Left cardiac atrium (tissue), 4 donors: ENCODE measurements around the gene NELFB. TPM values are rescaled to one million over a fixed set of nuclear protein-coding genes. Genes with fewer than 3 reads are reported as not detected.

Experiments used
- ATAC-seq, 2 donors: fragments of 200-7000 bp; cut with Tn5 transposase; one replicate each; pipeline ENCODE4 v1.9.1; 2020; ENCODE audit warnings: mild to moderate bottlenecking in 2 of 2, moderate library complexity in 2 of 2
- DNase-seq: peaks from one replicate; pipeline ENCODE4 v3.0.0-alpha.2; 2020
- intact Hi-C, 2 donors: fragments of 100-400 bp; cut with DNase I; formaldehyde crosslinking; loops; one replicate each; pipeline versions ENCODE4 v1.14.1 to v1.15.1; 2022 to 2023
- total RNA-seq, 2 donors: library from RNA; stranded (reverse); fragmentation: NEBNext Ultra II Directional; extraction: Animal tissue kit (Norgen Biotek cat#: 25700); gene quantifications; one replicate each; pipeline ENCODE4 v1.2.1, GENCODE V29; 2021
- donor health status: DM: no; HTN: yes; CAD: no.
- donor health status: DM: no; HTN: yes; CAD: no; lungs with severe emphysema.
- donor health status: DM: yes; HTN: yes; CAD: no.
- donor health status: Dilated cardiomyopathy.

Gene NELFB
- total RNA-seq, 2 donors from 2014 or later = 35.1 to 38.1 TPM

GRCh38 chr9:137314561-137315560, 59.7 kb downstream of the NELFB start:
- ATAC-seq (no peak), DNase-seq (peak; percentile 28)

GRCh38 chr9:137315581-137316011, 60.5 kb downstream of the NELFB start:
- ATAC-seq = no peak

More at GRCh38 chr9:137314561-137315560, 59.7 kb downstream of the NELFB start:
- intact Hi-C loops = no loop called here

DNA sequence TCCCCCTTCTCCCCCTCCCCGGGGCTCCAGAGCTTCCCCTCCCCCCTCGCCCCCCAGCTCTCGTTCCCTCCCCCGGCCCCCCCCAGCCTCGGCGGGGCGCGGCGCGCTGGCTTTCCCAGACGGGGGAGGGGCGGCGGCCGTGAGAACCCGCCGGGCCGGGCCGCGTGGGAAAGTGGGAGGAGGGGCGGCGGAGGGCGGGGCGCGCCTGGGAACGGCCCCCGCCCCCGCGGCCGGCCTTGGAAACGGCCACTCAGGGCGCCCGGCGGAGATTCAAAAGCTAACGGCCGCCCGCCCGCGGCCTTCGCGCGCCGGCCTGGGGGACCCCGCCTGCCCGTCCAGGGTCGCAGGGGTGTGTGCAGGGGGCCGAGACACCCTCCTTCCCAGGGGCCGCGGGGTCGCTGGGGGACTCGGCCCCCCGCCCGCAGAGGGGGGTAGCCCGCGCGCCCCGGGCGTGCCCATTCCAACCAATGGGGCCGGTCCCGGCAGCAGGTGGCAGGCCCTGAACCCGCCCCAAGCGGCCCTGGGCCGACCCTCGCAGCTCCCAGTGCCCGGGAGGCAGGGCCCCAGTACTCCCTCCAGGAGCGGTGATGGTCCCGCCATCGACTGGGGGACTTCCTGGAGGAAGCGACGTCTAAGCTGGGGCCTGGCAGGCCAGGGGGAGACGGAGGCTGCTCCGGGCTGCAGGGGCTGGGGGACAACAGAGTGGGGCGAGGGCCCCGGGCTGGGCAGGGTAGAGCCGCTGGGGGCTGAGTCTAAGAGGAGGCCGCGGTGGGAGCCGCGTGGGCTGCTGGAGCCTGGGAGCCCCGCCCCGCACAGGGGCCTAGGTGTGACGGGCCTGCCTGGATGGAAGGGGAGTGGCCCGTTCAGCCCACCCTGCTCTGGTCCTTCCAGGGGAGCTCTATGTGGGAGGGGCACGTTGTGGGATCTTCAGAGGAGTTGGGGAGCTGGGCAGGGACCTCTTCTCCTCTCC, 61.2 kb downstream of the NELFB start:
- intact Hi-C loops = no loop called here
- ATAC-seq = peak; percentile 50 to 54
- DNase-seq = peak; percentile 78

More at GRCh38 chr9:137315581-137316011, 60.5 kb downstream of the NELFB start:
- peak; percentile 21 for DNase-seq
- intact Hi-C loops = no loop called here

GRCh38 chr9:137317021-137317717, 62.0 kb downstream of the NELFB start:
- DNase-seq = peak; percentile 22
- intact Hi-C loops = no loop called here
- no peak for ATAC-seq

GRCh38 chr9:137317718-137318511, 62.8 kb downstream of the NELFB start:
- peak; percentile 29 for DNase-seq
- intact Hi-C loops = no loop called here
- no peak for ATAC-seq

DNA sequence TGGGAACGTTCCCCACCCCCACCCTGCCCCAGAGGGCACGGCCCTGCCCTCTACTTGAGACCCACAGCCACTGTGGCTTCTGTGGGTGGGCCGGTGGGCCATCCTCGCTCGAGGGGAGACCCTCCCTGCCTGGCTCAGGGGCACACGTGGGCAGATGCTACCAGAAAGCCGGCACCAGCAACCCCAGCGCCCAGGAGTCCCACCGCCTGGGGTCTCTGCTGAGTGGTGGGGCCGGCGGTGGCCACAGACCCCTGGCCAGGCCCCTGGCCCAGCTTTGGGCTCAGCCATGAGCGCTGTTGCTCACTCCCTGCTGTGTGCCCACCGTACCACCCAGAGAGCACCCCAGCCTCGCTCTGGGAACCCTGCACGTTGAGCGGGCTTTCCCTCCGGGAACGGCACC, 63.5 kb downstream of the NELFB start:
- intact Hi-C loops = no loop called here
- ATAC-seq (no peak), DNase-seq (no peak)

- ATAC-seq (peak; percentile 68), DNase-seq (peak; percentile 77)
Measured at GRCh38 chr9:137319011-137319738, 64.0 kb downstream of the NELFB start.

DNA sequence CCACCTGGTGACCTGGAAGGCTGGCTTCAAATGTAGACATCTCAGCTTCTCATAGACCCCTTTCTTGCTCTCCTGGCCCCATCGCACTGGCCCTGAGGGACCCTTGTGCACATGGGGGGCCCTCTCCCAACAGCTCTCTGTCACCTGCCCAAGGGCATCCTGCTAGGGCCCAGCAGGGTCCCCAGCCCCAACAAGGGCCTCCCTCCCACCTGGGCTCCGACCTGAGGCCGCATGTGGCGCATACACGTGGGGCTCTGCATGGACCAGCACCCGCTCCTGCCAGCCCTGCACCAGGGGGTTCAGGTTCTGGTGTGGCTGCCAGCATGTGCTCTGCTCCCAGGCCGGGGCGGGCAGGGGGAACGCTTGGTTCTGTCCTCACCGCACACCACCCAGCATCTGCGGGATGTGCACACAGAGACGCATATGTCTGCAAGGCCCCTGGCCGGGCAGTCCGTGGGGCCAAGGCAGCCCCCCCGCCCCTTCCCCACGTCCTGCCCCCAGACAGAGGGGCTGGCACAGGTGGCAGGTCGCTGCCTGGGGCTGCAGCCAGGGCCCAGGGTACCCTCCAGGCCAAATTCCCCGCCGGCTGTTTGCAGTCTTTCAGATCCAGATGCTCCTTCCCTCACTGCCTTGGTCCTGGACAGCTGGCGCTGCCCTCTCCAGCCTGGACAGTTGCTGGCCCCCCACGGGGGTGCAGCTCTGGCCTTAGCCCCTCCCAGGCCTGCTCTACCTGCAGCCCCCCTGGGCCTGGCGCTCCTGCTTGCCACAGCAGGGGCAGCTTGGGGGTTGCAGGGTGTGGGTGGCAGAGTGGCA, 64.8 kb downstream of the NELFB start:
- ATAC-seq = no peak
- intact Hi-C loops = no loop called here
- DNase-seq = peak; percentile 17

More at GRCh38 chr9:137319011-137319738, 64.0 kb downstream of the NELFB start:
- intact Hi-C loops = no loop called here

DNA sequence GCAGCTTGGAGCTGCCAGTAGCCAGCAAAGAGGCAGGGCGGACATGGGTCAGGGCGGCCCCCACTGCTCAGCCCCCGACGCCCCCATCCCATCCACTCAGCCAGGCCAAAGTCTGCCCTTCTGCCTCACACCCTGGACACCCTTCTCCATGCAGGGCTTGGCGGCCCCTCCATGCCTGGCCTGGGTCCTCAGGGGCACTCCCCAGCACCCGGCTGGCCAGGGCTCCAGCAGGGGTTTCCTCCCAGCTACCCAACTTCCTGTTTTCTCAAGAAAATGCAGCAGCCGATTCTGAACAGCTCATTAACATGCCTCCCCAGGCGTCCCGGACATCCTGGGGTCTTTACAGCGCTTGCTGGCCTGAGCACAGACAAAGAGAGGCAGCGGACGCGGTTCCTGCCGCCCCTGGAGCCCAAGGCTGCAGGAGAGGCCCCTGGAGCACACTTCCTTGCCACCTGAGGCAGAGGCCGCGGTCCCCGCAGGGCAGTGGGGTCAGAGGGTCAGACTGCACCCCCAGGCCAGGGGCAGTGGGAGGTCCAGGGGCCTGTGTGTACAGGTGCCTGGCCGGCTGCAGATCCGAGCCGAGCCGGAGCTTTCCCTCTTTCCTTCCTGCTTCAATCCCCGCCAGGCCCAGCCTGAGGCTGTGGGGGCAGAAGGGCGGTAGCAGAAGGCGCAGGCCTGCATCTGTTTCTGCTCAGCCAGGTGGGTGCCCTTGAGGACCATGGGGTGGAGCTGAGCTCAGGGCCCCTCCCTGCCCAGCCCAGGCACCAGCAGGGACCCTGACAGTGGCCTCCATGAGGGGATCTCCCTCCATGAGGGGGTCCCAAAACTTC, 65.6 kb downstream of the NELFB start:
- intact Hi-C loops = no loop called here
- ATAC-seq (peak in 1 of 2 donors; percentile 28), DNase-seq (peak; percentile 40)

DNA sequence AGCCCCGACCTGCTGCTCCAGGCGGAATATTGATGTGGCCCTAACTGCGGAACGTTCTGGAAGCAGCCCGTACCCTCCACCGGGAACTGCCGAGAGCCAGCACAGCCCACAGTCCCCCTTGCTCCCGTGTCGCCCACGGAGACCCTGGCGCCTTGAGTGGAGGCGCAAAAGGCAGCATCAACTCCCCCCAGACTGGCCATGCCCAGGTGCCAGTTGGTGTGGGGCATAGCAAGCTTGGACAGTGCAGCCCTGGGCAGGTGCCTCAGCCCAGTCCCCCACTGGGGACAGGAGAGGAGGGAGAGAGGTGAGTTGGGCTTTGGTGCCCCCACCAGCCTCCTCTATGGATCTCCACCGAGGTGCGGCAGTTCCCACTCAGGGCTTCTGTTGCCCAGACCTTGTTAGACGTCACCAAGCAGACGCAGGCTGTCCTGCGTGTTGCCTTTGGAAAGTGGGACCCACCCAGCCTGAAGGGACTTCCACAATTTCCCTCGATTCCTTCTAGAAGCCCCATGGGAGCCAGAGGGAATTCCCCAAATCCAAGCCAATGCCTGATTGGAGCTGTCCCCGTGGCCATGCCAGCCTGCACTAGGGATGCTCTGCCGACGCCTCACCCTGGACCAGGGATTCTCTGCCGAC, 66.7 kb downstream of the NELFB start:
- no peak for DNase-seq
- intact Hi-C loops = no loop called here
- ATAC-seq = no peak

Other genes with a start within 250 kb of the NELFB start
- gene ABCA2, start 227.1 kb upstream of the NELFB start, total RNA-seq = 10 to 100 TPM; 30.0 to 33.2 TPM
- under 1 TPM; 0.24 to 0.35 TPM for gene FUT7, start 223.2 kb upstream of the NELFB start, total RNA-seq
- gene NPDC1, start 209.2 kb upstream of the NELFB start, total RNA-seq = 10 to 100 TPM; 75.4 to 87.3 TPM
- gene ENTPD2, start 201.3 kb upstream of the NELFB start, total RNA-seq = 1 to 10 TPM in 1 of 2 donors, under 1 TPM in 1; 0.60 to 2.2 TPM
- gene SAPCD2, start 184.8 kb upstream of the NELFB start, total RNA-seq = under 1 TPM; 0.39 to 0.44 TPM
- gene UAP1L1, start 177.8 kb upstream of the NELFB start, total RNA-seq = 10 to 100 TPM; 13.5 to 14.0 TPM
- 10 to 100 TPM; 21.9 to 28.8 TPM for gene MAN1B1, start 168.3 kb upstream of the NELFB start, total RNA-seq
- 100 to 1,000 TPM; 176 to 198 TPM for gene DPP7, start 140.6 kb upstream of the NELFB start, total RNA-seq
- not detected for gene GRIN1, start 116.2 kb upstream of the NELFB start, total RNA-seq
- not detected for gene LRRC26, start 85.3 kb upstream of the NELFB start, total RNA-seq
- gene TMEM210, start 83.3 kb upstream of the NELFB start, total RNA-seq = not detected
- gene ANAPC2, start 66.8 kb upstream of the NELFB start, total RNA-seq = 10 to 100 TPM; 31.2 to 32.5 TPM
- gene SSNA1, start 66.7 kb upstream of the NELFB start, total RNA-seq = 10 to 100 TPM; 53.1 to 55.1 TPM
- 10 to 100 TPM in 1 of 2 donors, 1 to 10 TPM in 1; 7.6 to 11.4 TPM for gene TPRN, start 54.6 kb upstream of the NELFB start, total RNA-seq
- 10 to 100 TPM; 32.9 to 34.5 TPM for gene TMEM203, start 49.7 kb upstream of the NELFB start, total RNA-seq
- gene NDOR1, start 49.6 kb upstream of the NELFB start, total RNA-seq = 1 to 10 TPM; 5.9 to 6.5 TPM
- gene RNF208, start 33.1 kb upstream of the NELFB start, total RNA-seq = 10 to 100 TPM; 15.6 to 18.1 TPM
- under 1 TPM in 1 of 2 donors, not detected in 1; 0.62 TPM for gene CYSRT1, start 30.2 kb upstream of the NELFB start, total RNA-seq
- gene RNF224, start 27.8 kb upstream of the NELFB start, total RNA-seq = not detected
- gene SLC34A3, start 24.4 kb upstream of the NELFB start, total RNA-seq = not detected
- gene TUBB4B, start 14.0 kb upstream of the NELFB start, total RNA-seq = 100 to 1,000 TPM; 324 to 437 TPM
- under 1 TPM in 1 of 2 donors, not detected in 1; 0.59 TPM for gene STPG3, start 4.0 kb upstream of the NELFB start, total RNA-seq
- gene TOR4A, start 22.4 kb downstream of the NELFB start, total RNA-seq = 1 to 10 TPM; 6.2 to 9.4 TPM
- gene NRARP, start 46.9 kb downstream of the NELFB start, total RNA-seq = 10 to 100 TPM in 1 of 2 donors, 1 to 10 TPM in 1; 4.9 to 11.5 TPM
- 10 to 100 TPM in 1 of 2 donors, 1 to 10 TPM in 1; 8.0 to 11.7 TPM for gene EXD3, start 167.8 kb downstream of the NELFB start, total RNA-seq
- gene NOXA1, start 168.1 kb downstream of the NELFB start, total RNA-seq = 1 to 10 TPM; 2.5 to 5.3 TPM
- gene ENTPD8, start 186.0 kb downstream of the NELFB start, total RNA-seq = not detected
- 10 to 100 TPM; 20.5 to 25.1 TPM for gene NSMF, start 204.0 kb downstream of the NELFB start, total RNA-seq